Stimulated activated CD8-positive, alpha-beta memory T cell treated with anti-CD3 and anti-CD28 coated beads, Interleukin-7, amount 100 ng/mL, for 48 hours (primary cell): ENCODE results near the gene EIF4G2.

Source experiments
- DNase-seq, 2 donors: peaks; one replicate each; pipeline ENCODE4 v3.0.0-alpha.2; 2020; ENCODE audit warnings: low read depth in 1 of 2; ENCODE audit errors: extremely low read depth in 1 of 2

EIF4G2 gene

DNA sequence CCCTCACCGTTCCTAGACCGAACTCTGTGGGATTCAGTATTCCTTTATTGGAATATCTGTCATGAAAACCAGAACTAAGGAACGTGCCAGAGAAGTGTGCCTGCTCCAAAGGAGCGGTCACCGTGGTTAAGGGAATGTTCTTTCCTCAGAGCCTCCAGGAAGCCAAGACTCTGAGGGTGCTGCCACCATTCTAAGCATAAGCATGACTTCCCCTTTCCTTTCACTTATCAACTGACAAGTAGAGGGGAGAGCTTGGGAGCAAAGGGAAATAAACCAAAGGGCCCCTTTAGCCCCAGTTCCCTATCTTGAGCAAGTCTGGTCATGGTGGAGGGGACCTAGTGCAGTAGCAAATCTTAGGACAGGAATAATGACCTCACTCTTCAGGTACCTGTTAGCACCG lies 30.9 kb downstream of the EIF4G2 start:
- DNase-seq, result no peak

DNA sequence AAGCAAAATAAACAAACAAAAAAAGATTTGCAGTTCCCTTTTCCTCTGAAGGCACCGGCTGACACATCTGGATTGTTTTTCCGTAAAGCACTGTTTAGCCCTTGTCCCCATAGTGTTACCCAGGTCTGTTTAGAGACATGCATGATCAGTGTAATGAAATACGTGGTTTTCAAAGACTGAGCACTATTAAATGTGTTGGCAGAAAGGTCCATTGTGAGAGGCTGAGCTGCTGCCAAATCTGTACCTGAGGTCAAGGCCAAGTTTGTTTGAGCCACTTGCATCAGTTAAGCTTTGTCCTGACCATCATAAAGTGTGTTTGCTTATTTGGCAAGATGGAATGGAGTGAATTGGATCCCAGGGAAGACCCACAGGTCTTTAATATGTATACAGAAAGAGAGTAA lies 31.3 kb downstream of the EIF4G2 start:
- no peak for DNase-seq

DNA sequence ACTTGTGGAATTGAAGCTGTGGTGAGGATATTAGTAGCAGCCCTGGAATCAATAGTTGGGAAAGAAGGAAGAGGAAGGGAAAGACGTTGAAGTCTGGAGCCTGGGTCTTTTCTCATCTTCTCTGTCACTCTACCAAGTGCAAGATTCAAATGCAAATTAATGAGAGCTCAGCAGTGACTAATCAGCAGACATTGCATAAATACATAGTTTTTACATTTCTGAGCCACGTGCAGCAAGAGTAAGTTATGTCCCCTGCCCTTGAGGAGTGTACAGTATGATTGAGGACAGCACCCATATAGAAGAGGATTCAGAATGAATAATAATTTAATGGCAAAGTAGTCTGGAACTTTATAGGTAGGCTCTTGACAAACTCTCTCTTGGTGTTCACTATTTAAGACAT lies 33.9 kb downstream of the EIF4G2 start:
- DNase-seq, result no peak

DNA sequence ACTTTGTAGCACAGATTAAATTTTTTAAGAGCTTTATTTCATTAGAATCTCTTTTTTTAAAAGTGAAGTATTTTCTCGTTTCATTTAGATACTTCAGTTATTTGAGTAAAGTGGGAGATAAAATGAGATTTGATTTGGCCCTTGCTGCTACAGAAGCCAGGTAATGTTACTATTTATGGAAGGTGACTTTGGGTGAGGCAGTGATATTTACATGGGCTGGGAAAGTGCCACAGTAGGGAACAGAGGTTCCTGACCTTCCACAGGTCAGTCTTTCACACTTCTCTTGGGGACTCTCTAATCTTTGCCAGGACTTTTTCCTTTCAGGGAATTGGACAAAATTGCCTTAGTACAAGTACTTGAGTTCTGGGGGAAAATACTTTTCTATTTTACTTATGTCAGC lies 37.3 kb downstream of the EIF4G2 start:
- DNase-seq, result no peak

DNA sequence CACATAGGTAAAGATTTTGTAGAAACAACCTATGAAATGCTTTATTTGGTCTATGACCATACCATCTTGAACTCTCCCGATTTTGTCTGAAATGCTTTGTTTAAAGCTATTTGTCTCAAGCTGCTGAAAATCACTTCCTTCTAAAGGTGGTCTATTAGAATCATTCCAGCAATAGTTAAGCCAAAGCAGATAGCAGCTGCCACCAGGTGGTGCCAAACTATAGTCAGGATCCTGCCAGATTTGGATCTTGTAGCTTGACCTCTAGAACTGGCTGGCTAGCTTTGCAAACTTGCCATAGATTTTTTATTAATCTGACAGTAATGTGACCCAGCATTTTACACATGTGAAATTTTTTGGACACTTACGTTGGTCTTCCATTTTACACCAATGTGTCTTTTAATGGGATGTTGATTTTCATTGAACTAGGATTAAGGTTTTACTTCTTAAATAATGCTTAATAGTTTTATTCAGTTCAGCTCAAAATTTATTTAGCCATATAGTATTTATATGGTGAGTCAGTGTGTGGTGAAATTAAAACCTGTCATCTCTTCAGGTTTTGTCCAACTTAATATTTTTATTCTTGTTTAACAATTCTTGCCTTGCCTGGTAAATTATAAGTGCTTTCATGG lies 38.0 kb downstream of the EIF4G2 start:
- no peak for DNase-seq

DNA sequence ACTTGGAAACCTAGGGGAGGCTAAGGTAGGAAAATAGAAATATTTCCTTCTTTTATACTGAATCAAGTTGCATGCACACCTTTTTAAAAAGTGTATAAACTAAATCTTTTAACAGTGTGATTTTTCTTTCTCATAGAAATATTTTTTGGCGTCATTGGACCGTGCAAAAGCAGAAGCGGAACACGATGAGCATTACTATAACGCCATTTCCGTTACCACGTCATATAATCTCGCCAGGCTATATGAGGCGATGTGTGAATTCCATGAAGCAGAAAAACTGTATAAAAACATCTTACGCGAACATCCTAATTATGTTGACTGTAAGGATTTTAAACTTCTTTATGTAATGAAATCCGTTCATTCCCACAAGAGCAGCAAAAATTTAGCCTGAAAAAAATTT lies 44.3 kb downstream of the EIF4G2 start:
- no peak for DNase-seq

DNA sequence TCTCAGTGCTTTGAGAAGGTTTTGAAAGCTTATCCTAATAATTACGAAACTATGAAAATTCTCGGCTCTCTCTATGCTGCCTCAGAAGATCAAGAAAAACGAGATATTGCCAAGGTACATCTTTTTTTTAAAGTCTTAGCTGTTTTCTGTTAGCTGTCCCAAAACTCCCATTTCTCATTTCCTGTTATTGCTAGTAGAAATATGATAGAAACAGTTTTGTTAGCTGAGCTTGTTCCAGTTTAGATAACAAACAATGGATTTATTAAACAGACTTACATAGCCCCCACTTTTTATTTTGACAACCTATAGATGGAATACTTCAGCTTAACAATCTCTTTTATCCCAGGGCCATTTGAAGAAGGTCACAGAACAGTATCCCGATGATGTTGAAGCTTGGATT lies 45.0 kb downstream of the EIF4G2 start:
- no peak for DNase-seq

DNA sequence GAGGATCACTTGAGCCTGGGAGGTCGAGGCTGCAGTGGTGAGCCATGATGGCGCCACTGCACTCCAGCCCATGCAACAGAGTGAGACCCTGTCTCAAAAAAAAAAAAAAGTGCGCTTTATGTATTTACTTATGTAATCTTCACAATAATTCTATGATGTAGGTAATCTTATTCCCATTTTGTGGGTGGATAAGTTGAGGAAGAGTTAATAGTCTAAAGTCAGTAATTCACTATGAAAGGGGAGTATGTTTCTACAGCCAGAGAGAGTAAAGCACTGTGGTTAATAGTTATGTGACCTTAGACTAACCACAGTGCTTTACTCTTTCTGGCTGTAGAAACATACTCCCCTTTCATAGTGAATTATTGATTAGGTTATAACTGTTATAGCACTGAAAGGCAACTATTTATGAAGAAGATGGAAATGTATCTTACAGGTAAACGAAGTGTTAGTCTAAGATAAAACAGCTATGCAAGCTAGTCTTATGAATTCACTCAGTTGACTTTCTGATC lies 45.8 kb downstream of the EIF4G2 start:
- no peak for DNase-seq

DNA sequence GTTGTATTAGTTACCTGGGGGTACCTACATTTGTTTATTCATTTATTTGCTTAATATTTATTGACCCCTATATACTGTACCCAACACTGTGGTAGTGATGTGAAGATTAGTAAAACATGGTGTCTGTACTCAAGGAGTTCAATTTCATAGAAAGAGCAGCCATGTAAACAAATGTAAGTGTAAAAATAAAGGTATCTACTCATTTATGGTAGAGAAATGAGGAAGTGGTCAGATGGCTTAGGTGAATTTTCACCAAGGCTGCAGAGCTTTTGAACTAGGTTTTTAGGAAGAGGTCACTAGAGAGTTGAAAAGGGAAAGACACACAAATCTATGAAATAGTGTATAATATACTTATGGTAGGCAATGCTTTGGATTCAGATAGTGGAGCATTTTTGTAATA lies 46.5 kb downstream of the EIF4G2 start:
- DNase-seq, result no peak

DNA sequence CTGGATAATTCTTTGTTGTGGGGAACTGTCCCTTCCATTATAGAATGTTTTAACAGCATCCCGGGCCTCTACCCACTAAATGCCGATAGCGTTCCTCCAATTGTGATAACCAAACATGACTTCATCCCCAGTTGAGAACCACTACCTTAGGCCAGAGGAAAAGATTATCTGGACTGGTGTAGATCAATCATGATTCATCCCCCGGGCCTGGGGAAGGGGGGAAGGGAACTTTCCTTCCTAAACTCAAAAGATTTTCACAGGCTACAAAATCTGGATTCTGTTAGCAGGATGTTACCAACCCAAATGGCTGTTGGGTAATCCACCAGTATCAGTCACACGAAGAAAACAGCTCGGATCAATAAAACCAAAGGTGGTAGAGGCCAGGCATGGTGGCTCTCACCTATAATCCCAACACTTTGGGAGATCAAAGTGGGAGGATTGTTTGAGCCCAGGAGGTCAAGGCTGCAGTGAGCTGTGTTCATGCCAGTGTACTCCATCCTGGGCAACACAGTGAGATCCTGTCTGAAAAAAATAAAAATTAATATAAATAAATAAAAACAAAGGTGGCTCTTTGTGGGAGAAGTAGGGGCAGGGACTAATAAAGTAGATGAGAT lies 47.5 kb downstream of the EIF4G2 start:
- no peak for DNase-seq

DNA sequence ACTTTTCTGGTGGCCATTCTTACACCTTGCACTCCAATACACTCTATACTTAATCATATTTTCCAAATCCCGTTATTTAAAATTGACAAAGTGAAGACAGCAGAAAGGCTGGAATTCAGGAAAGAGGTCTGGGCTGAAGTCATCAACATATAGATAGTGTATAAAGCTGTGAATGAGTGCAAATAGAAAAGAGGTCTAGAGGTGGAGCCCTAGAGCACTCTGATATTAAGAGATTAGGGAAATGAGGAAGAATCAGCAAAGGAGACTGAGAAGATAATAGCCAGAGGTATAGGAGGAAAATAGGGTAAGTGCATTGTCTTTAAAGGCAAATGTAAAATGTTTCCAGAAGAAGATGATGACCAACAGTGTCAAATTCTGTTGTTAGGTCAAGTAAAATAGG lies 49.8 kb downstream of the EIF4G2 start:
- DNase-seq, result no peak

DNA sequence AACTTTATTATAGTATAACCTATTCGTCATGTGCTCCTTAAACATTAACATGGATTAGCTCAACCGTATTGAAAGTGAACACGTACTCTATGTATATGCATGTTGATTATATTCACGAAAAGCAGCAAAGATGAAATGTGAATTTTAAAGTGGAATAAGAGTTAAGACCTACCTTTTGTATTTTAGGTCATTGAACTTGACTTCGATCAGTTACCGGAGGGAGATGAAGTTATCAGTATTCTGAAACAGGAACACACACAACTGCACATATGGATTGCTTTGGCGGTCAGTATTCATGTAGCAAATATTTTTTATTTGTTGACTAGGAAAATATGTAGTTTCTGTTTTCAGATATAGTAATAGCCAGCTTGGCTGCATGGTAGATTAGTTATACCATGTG lies 56.2 kb downstream of the EIF4G2 start:
- DNase-seq, result no peak

DNA sequence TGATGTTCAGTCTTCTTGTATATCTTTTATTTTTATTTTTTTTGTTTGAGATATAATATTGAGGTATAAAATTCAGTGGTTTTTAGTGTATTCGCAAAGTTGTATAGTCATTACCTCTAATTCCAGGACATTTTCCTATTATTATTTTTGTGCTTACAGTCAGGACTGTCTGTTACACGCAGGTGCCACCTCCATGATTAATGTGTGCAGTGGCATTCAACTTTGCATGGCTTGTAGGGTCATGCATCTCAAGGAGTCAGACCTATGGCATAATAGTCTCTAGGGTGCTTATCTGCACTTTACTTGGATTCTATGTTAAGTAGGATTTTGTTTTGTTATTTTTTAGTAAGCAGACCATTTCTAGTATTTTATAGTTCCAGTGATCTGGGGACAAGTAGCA lies 56.7 kb downstream of the EIF4G2 start:
- DNase-seq, result no peak

DNA sequence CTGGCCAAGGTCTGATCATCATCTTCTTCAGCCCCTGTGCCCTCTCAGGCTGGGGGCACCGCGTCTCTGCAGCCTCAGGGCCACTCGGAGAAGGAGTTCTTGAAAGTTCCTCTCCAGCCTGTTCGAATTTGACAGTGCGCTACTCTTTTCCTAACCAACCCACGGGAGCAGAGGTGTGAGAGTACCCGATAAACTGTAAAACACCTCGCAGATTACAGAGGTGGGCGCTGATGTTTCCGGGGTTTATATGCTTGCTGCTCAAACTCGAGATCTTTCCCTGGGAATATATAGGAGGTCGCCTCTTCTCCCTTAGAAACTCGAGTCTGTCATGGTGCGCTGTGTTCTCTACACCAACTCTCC lies 57.2 kb downstream of the EIF4G2 start:
- no peak for DNase-seq

DNA sequence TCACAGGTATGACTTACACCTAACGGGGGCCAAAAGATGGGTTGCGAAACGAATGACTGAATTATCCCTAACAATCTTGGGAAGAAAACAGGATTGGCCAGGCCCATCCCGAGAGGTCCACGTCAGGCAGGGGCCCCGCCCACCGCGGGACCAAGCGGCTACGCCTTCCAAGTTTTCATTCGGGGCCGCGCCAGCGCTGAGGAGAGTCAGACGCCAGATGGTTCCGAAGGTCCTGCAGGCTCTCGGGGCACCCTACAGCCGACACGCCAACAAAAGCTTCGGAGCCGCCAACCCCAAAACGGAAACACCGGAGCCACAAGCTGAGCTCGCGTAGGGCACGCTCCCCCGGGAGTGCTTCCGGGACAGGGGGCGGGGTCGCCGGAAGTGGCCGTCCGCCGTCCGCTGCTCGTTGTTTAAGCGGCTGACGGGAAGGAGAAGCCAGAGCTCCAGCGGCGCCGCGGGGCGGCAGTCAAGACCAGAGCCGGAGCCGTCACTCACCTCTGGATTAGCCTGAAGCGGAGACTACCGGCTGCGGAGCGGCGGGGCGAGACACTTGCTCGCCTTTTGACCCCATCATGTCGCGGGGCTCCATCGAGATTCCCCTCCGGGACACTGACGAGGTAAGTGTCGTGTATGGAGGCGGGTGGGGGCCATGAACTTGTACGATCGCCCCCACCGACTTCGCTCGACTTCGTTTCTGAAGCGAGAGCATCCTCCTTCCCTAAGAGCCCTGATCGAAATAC lies 57.7 kb downstream of the EIF4G2 start, which contains the start of gene CTR9:
Gene CTR9 (plus strand): TSS at position 409 of the 743 bp plus-strand sequence. CDS start 167 bp downstream, at position 576.
- peak; percentile 83 to 91 for DNase-seq

DNA sequence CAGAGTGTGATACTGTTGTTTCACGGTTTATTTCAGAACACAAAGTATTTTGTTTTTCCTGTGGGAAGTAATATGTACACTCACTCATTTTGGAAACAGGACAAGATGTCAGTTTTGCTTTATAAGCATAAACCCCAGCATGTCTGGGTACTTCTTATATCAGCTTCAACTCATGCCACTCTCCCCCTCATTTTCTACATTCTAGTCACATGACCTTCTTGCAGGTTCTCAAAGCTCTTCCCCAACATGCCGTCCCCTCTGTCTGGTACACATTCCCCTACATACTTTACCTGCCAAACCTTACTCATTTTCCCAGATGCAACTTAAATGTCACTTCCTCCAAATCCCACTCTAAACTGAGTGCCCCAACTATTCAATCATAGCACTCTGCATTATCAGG lies 59.2 kb downstream of the EIF4G2 start:
- DNase-seq, result no peak

DNA sequence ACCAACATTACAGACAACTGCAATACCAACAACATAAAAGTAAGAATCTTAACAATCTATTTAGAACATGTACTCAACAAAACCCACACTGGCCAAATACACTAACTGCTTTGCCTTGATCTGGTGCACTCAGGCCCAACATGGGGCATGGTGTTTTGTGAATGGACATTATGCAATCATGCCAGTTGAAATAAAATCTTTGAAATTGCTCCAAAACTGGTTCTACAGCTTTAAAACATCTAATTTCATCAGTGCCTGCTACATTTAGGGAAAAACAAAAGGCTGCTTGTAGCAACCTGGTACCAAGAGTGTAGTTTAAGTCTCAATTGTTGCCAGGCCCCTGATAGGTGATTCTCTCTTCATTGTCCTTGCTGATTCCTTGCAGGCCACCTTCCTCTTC lies 61.0 kb downstream of the EIF4G2 start:
- DNase-seq, result no peak
